Fibroblast of the aortic adventitia (primary cell): ENCODE data around the gene TMA7. TPM values are rescaled to one million over a fixed set of nuclear protein-coding genes. Genes with fewer than 3 reads are reported as not detected.
"Not testable (repeated sequence)": the region's sequence is repeated elsewhere in the genome, so short reads cannot be mapped to it uniquely, and the experiment has no call there.

Source experiments
- DNase-seq: peaks from one replicate; pipeline ENCODE4 v3.0.0-alpha.2; 2010; ENCODE audit warnings: low read depth
- H3K4me3 ChIP-seq: 2 replicates; pipeline ENCODE4 v1.5.1; 2011; ENCODE audit warnings: low read depth, mild to moderate bottlenecking, control low read depth, low read length, moderate library complexity
- CTCF ChIP-seq: IDR thresholded peaks from 2 replicates; pipeline ENCODE4 v1.5.1; 2011; ENCODE audit warnings: mild to moderate bottlenecking, low read length, control low read depth, inconsistent platforms; ENCODE audit not compliant: insufficient read depth
- total RNA-seq: library from RNA; depleted of rRNA; stranded (reverse); fragments of >200 nt; gene quantifications from 2 replicates; pipeline ENCODE4 v1.2.3, GENCODE V29; 2012; ENCODE audit warnings: low replicate concordance

TMA7 gene
- total RNA-seq, 1 donor, result 234 TPM

- no peak for DNase-seq
- no peak overlapping the region for H3K4me3 ChIP-seq
- TF ChIP-seq CTCF, result no peak
Observed at GRCh38 chr3:48473617-48473952, 33.5 kb downstream of the TMA7 start.

GRCh38 chr3:48474031-48474430 lies 34.0 kb downstream of the TMA7 start:
- DNase-seq, H3K4me3 ChIP-seq: not testable (repeated sequence)

GRCh38 chr3:48474619-48475018 lies 34.6 kb downstream of the TMA7 start:
- H3K4me3 ChIP-seq, result no peak overlapping the region
- TF ChIP-seq CTCF, result no peak
- no peak for DNase-seq

- no peak overlapping the region for H3K4me3 ChIP-seq
- no peak for DNase-seq
- no peak for TF ChIP-seq CTCF
Observed at GRCh38 chr3:48475188-48475587, 35.1 kb downstream of the TMA7 start.

- H3K4me3 ChIP-seq, result no peak overlapping the region
- no peak for DNase-seq
- TF ChIP-seq CTCF, result no peak
Observed at GRCh38 chr3:48476426-48477053, 36.5 kb downstream of the TMA7 start.

GRCh38 chr3:48477959-48478520 lies 38.0 kb downstream of the TMA7 start:
- no peak overlapping the region for H3K4me3 ChIP-seq
- TF ChIP-seq CTCF, result no peak
- no peak for DNase-seq

- DNase-seq, result no peak
- TF ChIP-seq CTCF, result no peak
- no peak overlapping the region for H3K4me3 ChIP-seq
Observed at GRCh38 chr3:48478626-48479555, 38.8 kb downstream of the TMA7 start.

- not testable (repeated sequence) for DNase-seq, H3K4me3 ChIP-seq
Observed at GRCh38 chr3:48480891-48481290, 40.8 kb downstream of the TMA7 start.

- not testable (repeated sequence) for H3K4me3 ChIP-seq, DNase-seq
Observed at GRCh38 chr3:48482822-48483221, 42.8 kb downstream of the TMA7 start.
